H1 (cell line): ENCODE measurements around the gene WDFY3. TPM values are rescaled to one million over a fixed set of nuclear protein-coding genes. Genes with fewer than 3 reads are reported as not detected.

Experiments used
- CBX8 ChIP-seq: fragments of 300-800, 300-1000 bp; sonication (generic); IDR thresholded peaks from 2 replicates; pipeline ENCODE4 v1.7.1; 2016; ENCODE audit warnings: low read depth, low read length, borderline replicate concordance
- CEBPB ChIP-seq: IDR thresholded peaks from 2 replicates; pipeline ENCODE4 v1.6.1; 2012; ENCODE audit warnings: low read depth, low read length
- CHD1 ChIP-seq: IDR thresholded peaks from 2 replicates; pipeline ENCODE4 v1.6.1; 2012; ENCODE audit warnings: low read depth, low read length, improper control_type of control experiment
- CREB1 ChIP-seq: IDR thresholded peaks from 2 replicates; pipeline ENCODE4 v1.6.1; 2012; ENCODE audit warnings: inconsistent platforms
- E2F6 ChIP-seq: IDR thresholded peaks from 2 replicates; pipeline ENCODE4 v1.6.1; 2012; ENCODE audit warnings: inconsistent platforms
- EGR1 ChIP-seq: IDR thresholded peaks from 2 replicates; pipeline ENCODE4 v1.6.1; 2011; ENCODE audit warnings: low read depth, low read length, borderline replicate concordance
- EZH2 ChIP-seq: fragments of 200-600 bp; sonication (generic); IDR thresholded peaks from 2 replicates; pipeline ENCODE4 v1.7.1; 2012; ENCODE audit warnings: low read depth, mild to moderate bottlenecking, moderate library complexity, low read length, inconsistent platforms; ENCODE audit not compliant: severe bottlenecking
- GTF2F1 ChIP-seq: IDR thresholded peaks from 2 replicates; pipeline ENCODE4 v1.6.1; 2012; ENCODE audit warnings: low read depth, low read length, improper control_type of control experiment, borderline replicate concordance
- HDAC2 ChIP-seq, 2 experiments: fragments of 300-600 bp in 1 of 2; sonication (generic) in 1 of 2; IDR thresholded peaks; 2 replicates each; pipeline ENCODE4 v1.6.1; 2011 to 2012; ENCODE audit warnings: low read depth in 2 of 2, low read length in 2 of 2, mild to moderate bottlenecking in 2 of 2, moderate library complexity in 2 of 2, borderline replicate concordance in 1 of 2, inconsistent platforms in 1 of 2
- JUN ChIP-seq: IDR thresholded peaks from 2 replicates; pipeline ENCODE4 v1.6.1; 2011; ENCODE audit warnings: low read depth, mild to moderate bottlenecking, improper control_type of control experiment, low read length
- KDM4A ChIP-seq: IDR thresholded peaks from one replicate; pipeline ENCODE4 v1.7.1; 2012; ENCODE audit warnings: low read depth, mild to moderate bottlenecking, moderate library complexity, low read length, inconsistent platforms; ENCODE audit not compliant: severe bottlenecking
- KDM5A ChIP-seq: fragments of 200-600 bp; IDR thresholded peaks from 2 replicates; pipeline ENCODE4 v1.7.1; 2012; ENCODE audit warnings: mild to moderate bottlenecking, low read length, inconsistent platforms, mixed read lengths
- MAX ChIP-seq: IDR thresholded peaks from 2 replicates; pipeline ENCODE4 v1.6.1; 2012; ENCODE audit warnings: inconsistent platforms
- NANOG ChIP-seq: IDR thresholded peaks from 2 replicates; pipeline ENCODE4 v1.6.1; 2011; ENCODE audit warnings: low read length, low read depth, mild to moderate bottlenecking, inconsistent platforms; ENCODE audit not compliant: insufficient read depth, poor library complexity, severe bottlenecking
- RBBP5 ChIP-seq: IDR thresholded peaks from 2 replicates; pipeline ENCODE4 v1.7.1; 2012; ENCODE audit warnings: low read depth, mild to moderate bottlenecking, inconsistent platforms, low read length, moderate library complexity, borderline replicate concordance
- RFX5 ChIP-seq: IDR thresholded peaks from 2 replicates; pipeline ENCODE4 v1.6.1; 2011; ENCODE audit warnings: low read depth, low read length, improper control_type of control experiment, borderline replicate concordance
- RNF2 ChIP-seq: fragments of 200-900, 300-1000 bp; sonication (generic); IDR thresholded peaks from 2 replicates; pipeline ENCODE4 v1.7.1; 2016; ENCODE audit warnings: borderline replicate concordance, low read depth, mild to moderate bottlenecking, antibody characterized with exemption, low read length; ENCODE audit not compliant: poor library complexity, severe bottlenecking; ENCODE audit errors: missing control alignments
- SAP30 ChIP-seq: fragments of 300-600 bp; sonication (generic); IDR thresholded peaks from 2 replicates; pipeline ENCODE4 v1.7.1; 2012; ENCODE audit warnings: low read length, moderate library complexity, mild to moderate bottlenecking, inconsistent platforms; ENCODE audit not compliant: insufficient read depth, insufficient replicate concordance
- SP4 ChIP-seq: IDR thresholded peaks from 2 replicates; pipeline ENCODE4 v1.6.1; 2012; ENCODE audit warnings: low read length, inconsistent platforms
- TAF7 ChIP-seq: optimal IDR thresholded peaks from 2 replicates; pipeline ENCODE3; 2011; ENCODE audit warnings: low read depth, mild to moderate bottlenecking, inconsistent platforms, low read length, moderate library complexity, borderline replicate concordance
- TBP ChIP-seq: IDR thresholded peaks from 2 replicates; pipeline ENCODE4 v1.6.1; 2011; ENCODE audit warnings: low read depth, low read length, improper control_type of control experiment
- TEAD4 ChIP-seq: IDR thresholded peaks from 2 replicates; pipeline ENCODE4 v1.6.1; 2012; ENCODE audit warnings: low read depth, low read length, inconsistent platforms, mixed read lengths
- polyA plus RNA-seq, 7 experiments: library from polyadenylated mRNA; depleted of rRNA in 3 of 7; stranded (reverse) in 5 of 7; unstranded in 2 of 7; fragments of >200 nt in 5 of 7; fragments of 200-250 nt in 2 of 7; gene quantifications; 1 replicate in 5 of 7; 2 replicates in 1 of 7; 4 replicates in 1 of 7; pipeline versions ENCODE4 v1.2.1 to v1.2.3, GENCODE V29; 2011 to 2013; ENCODE audit warnings: missing spikeins in 2 of 7, mixed read lengths in 2 of 7
- total RNA-seq: library from RNA; stranded (reverse); fragmentation: NEBNext Ultra II Directional; extraction: Animal tissue kit (Norgen Biotek cat#: 25700); gene quantifications from 2 replicates; pipeline ENCODE4 v1.2.1, GENCODE V29; 2021

The WDFY3 gene
- total and polyA plus RNA-seq, 2 of the 8 experiments (the other 6 are each of a cell fraction or from before 2014, with no cell fraction given): 25.6 to 62.4 TPM

GRCh38 chr4:84965553-84966381 lies 723 bp downstream of the WDFY3 start (continued):
- TF ChIP-seq CREB1 (peak; percentile 25; the same call in 1 of the 2 replicates), RNF2 (no peak), RFX5 (no peak), CHD1 (no peak), SP4 (no peak), KDM5A (no peak), TAF7 (peak; percentile 30), KDM4A (peak; percentile 46), HDAC2 (IDR thresholded peaks at IDR 0.05; ENCODE audit: borderline replicate concordance in 1 of 2, low read depth in 2 of 2, low read length in 2 of 2) (0 out of 4 replicates have a peak, but pooled peaks have one; percentile 18 to 21), GTF2F1 (no peak), CEBPB (no peak), EGR1 (peak; percentile 49), E2F6 (no peak), RBBP5 (no peak; the same call in 1 of the 2 replicates), EZH2 (no peak), TEAD4 (no peak), JUN (no peak), MAX (peak; percentile 14; the same call in 1 of the 2 replicates), TBP (0 out of 2 replicates have a peak, but pooled peaks have one; percentile 22), CBX8 (no peak), SAP30 (no peak), NANOG (no peak)
